Panc1 (cell line): ENCODE measurements around the gene VAV3. TPM values are rescaled to one million over a fixed set of nuclear protein-coding genes. Genes with fewer than 3 reads are reported as not detected.

Source experiments
- ATAC-seq: fragments of 200-7000 bp; cut with Tn5 transposase; 2 replicates; pipeline ENCODE4 v1.9.1; 2020; ENCODE audit warnings: mild to moderate bottlenecking, moderate library complexity
- BruUV-seq: library from RNA; stranded (reverse); fragments of 400-500 nt; replicated peaks from 2 replicates; lab custom pipeline; 2021; lab: Mats Ljungman, UMichigan
- CTCF ChIA-PET: fragments of 300-600 bp; sonication (Branson Sonifier 250); formaldehyde crosslinking; loops from one replicate; lab custom pipeline; 2022; ENCODE audit warnings: antibody characterized with exemption; lab: Charles Lee
- POLR2A ChIA-PET: fragments of 300-600 bp; sonication (Branson Sonifier 250); formaldehyde crosslinking; loops from one replicate; lab custom pipeline; 2022; ENCODE audit warnings: antibody characterized with exemption; lab: Charles Lee
- DNase-seq: peaks from one replicate; pipeline ENCODE4 v3.0.0-alpha.2; 2010; ENCODE audit warnings: low read depth, low spot score
- H3K27ac ChIP-seq: 2 replicates; pipeline ENCODE4 v1.5.1; 2011; ENCODE audit warnings: mild to moderate bottlenecking, low read length, inconsistent platforms
- H3K27me3 ChIP-seq: fragments of 200-500 bp; sonication (Bioruptor generic); 2 replicates; pipeline ENCODE4 v1.6.0; 2014; ENCODE audit warnings: low read length, inconsistent platforms; ENCODE audit not compliant: control insufficient read depth, insufficient read depth
- H3K36me3 ChIP-seq: fragments of 200-500 bp; sonication (Bioruptor generic); 2 replicates; pipeline ENCODE4 v1.5.1; 2014; ENCODE audit warnings: inconsistent platforms, mild to moderate bottlenecking, low read length, moderate library complexity; ENCODE audit not compliant: control insufficient read depth, insufficient read depth
- H3K4me1 ChIP-seq: 2 replicates; pipeline ENCODE4 v1.5.1; 2011; ENCODE audit warnings: inconsistent platforms, mild to moderate bottlenecking, low read length, moderate library complexity; ENCODE audit not compliant: control insufficient read depth, insufficient read depth
- H3K4me3 ChIP-seq, 2 experiments: 2 replicates each; pipeline ENCODE4 v1.5.1; 2011 to 2012; ENCODE audit warnings: low read depth in 2 of 2, low read length in 2 of 2, mild to moderate bottlenecking in 2 of 2, inconsistent platforms in 1 of 2, moderate library complexity in 1 of 2
- H3K9me3 ChIP-seq: fragments of 200-500 bp; sonication (Bioruptor generic); 2 replicates; pipeline ENCODE4 v1.5.1; 2014; ENCODE audit warnings: low read depth, mild to moderate bottlenecking, inconsistent platforms, low read length, moderate library complexity; ENCODE audit not compliant: control insufficient read depth, insufficient read depth
- POLR2AphosphoS5 ChIP-seq: IDR thresholded peaks from 2 replicates; pipeline ENCODE4 v1.6.1; 2012; ENCODE audit warnings: mild to moderate bottlenecking, low read depth, low read length, moderate library complexity
- SIN3A ChIP-seq: IDR thresholded peaks from 2 replicates; pipeline ENCODE4 v1.6.1; 2012; ENCODE audit warnings: low read depth, mild to moderate bottlenecking, low read length, moderate library complexity, borderline replicate concordance; ENCODE audit not compliant: insufficient read depth
- TCF7L2 ChIP-seq: IDR thresholded peaks from 2 replicates; pipeline ENCODE4 v1.6.1; 2011; ENCODE audit warnings: mild to moderate bottlenecking, low read depth, low read length, inconsistent platforms
- in situ Hi-C: cut with HindIII; loops from 2 replicates; pipeline ENCODE4 v1.10.0; 2016; ENCODE audit warnings: low sequenced_read_pairs, low pct_unique_long_range_greater_than_20kb
- intact Hi-C: fragments of 100-400 bp; cut with micrococcal nuclease; formaldehyde crosslinking; loops from one replicate; pipeline ENCODE4 v1.10.0; 2022; ENCODE audit not compliant: unreplicated experiment
- total RNA-seq: library from RNA; stranded (reverse); gene quantifications from one replicate; pipeline ENCODE4 v1.2.1, GENCODE V29; 2021; ENCODE audit not compliant: unreplicated experiment
- TF ChIP-seq, protein P1 (sequence below): fragments of 450-650 bp; IDR thresholded peaks from 2 replicates; pipeline ENCODE4 v1.5.1; 2017; ENCODE audit warnings: mild to moderate bottlenecking
- TF ChIP-seq, protein P2 (sequence below), 2 experiments: IDR thresholded peaks; 2 replicates each; pipeline ENCODE4 v1.6.1; 2011 to 2012; ENCODE audit warnings: low read depth in 2 of 2, control low read depth in 1 of 2, low read length in 1 of 2, mild to moderate bottlenecking in 1 of 2, moderate library complexity in 1 of 2; ENCODE audit not compliant: insufficient read depth in 1 of 2

VAV3 gene
- total RNA-seq, 1 experiment from 2014 or later, result 0.23 TPM

DNA sequence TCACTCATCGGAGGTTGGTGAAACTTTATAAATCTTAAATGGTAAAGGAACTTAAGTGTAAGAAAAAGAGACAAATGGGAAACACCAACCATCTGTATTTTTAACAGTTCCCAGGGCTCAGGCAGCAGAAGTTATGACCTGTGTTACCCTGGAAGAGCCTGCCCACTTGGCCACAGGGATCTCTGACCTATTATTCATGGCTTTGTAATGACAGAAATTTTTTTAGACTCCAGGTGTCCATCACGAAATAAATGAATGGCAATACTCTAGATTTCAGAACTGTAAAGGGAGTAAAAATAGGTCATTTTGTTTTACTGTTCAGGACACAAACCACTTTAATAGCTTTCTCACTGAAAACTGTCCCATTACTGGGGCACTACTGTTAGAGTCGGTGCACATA, 389.8 kb downstream of the VAV3 start:
- TF ChIP-seq SIN3A (no peak), TCF7L2 (no peak), POLR2AphosphoS5 (no peak)
- TF ChIP-seq, protein P1, sequence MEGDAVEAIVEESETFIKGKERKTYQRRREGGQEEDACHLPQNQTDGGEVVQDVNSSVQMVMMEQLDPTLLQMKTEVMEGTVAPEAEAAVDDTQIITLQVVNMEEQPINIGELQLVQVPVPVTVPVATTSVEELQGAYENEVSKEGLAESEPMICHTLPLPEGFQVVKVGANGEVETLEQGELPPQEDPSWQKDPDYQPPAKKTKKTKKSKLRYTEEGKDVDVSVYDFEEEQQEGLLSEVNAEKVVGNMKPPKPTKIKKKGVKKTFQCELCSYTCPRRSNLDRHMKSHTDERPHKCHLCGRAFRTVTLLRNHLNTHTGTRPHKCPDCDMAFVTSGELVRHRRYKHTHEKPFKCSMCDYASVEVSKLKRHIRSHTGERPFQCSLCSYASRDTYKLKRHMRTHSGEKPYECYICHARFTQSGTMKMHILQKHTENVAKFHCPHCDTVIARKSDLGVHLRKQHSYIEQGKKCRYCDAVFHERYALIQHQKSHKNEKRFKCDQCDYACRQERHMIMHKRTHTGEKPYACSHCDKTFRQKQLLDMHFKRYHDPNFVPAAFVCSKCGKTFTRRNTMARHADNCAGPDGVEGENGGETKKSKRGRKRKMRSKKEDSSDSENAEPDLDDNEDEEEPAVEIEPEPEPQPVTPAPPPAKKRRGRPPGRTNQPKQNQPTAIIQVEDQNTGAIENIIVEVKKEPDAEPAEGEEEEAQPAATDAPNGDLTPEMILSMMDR, result no peak
- TF ChIP-seq, protein P2, sequence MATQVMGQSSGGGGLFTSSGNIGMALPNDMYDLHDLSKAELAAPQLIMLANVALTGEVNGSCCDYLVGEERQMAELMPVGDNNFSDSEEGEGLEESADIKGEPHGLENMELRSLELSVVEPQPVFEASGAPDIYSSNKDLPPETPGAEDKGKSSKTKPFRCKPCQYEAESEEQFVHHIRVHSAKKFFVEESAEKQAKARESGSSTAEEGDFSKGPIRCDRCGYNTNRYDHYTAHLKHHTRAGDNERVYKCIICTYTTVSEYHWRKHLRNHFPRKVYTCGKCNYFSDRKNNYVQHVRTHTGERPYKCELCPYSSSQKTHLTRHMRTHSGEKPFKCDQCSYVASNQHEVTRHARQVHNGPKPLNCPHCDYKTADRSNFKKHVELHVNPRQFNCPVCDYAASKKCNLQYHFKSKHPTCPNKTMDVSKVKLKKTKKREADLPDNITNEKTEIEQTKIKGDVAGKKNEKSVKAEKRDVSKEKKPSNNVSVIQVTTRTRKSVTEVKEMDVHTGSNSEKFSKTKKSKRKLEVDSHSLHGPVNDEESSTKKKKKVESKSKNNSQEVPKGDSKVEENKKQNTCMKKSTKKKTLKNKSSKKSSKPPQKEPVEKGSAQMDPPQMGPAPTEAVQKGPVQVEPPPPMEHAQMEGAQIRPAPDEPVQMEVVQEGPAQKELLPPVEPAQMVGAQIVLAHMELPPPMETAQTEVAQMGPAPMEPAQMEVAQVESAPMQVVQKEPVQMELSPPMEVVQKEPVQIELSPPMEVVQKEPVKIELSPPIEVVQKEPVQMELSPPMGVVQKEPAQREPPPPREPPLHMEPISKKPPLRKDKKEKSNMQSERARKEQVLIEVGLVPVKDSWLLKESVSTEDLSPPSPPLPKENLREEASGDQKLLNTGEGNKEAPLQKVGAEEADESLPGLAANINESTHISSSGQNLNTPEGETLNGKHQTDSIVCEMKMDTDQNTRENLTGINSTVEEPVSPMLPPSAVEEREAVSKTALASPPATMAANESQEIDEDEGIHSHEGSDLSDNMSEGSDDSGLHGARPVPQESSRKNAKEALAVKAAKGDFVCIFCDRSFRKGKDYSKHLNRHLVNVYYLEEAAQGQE (IDR thresholded peaks at IDR 0.05; ENCODE audit: insufficient read depth in 1 of 2, low read depth in 2 of 2, low read length in 1 of 2), result no peak
- H3K27me3 ChIP-seq, result no peaks in the 10 kb centered on the region
- H3K27ac ChIP-seq, result no peak overlapping the region
- no peak for ATAC-seq
- BruUV-seq, result no TSS peak
- H3K4me1 ChIP-seq, result no peaks in the 10 kb centered on the region
- no peaks in the 10 kb centered on the region for H3K36me3 ChIP-seq
- intact Hi-C loops, result no loop called here
- in situ Hi-C loops, result no loop called here
- no peak for DNase-seq
- ChIA-PET CTCF (no interaction called here), POLR2A (no interaction called here)
- no peaks in the 10 kb centered on the region for H3K9me3 ChIP-seq
- no peak overlapping the region for H3K4me3 ChIP-seq

DNA sequence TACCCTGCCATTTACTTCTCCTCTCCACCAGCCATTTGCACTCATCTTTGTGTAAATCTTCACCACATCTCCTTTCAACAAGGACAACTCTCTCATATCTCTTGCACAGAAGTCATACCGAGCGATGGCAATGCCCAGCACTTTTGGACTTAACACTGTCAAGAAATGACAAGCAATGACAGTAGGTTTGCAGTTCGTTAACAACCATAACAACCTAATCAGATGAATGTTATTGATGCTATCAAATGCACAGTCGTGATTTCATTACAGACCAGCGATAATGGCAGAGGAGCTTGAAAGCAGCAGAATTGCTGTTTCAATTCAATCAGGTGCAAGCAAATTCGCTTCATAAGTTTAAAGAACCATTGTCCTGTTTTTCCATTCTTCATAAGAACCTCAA, 390.9 kb downstream of the VAV3 start:
- no peaks in the 10 kb centered on the region for H3K27me3 ChIP-seq
- H3K4me3 ChIP-seq, result no peak overlapping the region
- DNase-seq (no peak), ATAC-seq (no peak)
- intact Hi-C loops (no loop called here), in situ Hi-C loops (no loop called here)
- ChIA-PET POLR2A (no interaction called here), CTCF (no interaction called here)
- H3K27ac ChIP-seq, result no peak overlapping the region
- H3K4me1 ChIP-seq, result no peaks in the 10 kb centered on the region
- BruUV-seq, result no TSS peak
- no peak for TF ChIP-seq POLR2AphosphoS5
- TF ChIP-seq, protein P1, result no peak
- TF ChIP-seq SIN3A, result no peak
- TF ChIP-seq TCF7L2, result no peak
- TF ChIP-seq, protein P2 (IDR thresholded peaks at IDR 0.05; ENCODE audit: insufficient read depth in 1 of 2, low read depth in 2 of 2, low read length in 1 of 2), result no peak
- H3K36me3 ChIP-seq, result no peaks in the 10 kb centered on the region
- H3K9me3 ChIP-seq, result no peaks in the 10 kb centered on the region
